ENCODE measurements around the gene EMC6.

EMC6 gene

DNA sequence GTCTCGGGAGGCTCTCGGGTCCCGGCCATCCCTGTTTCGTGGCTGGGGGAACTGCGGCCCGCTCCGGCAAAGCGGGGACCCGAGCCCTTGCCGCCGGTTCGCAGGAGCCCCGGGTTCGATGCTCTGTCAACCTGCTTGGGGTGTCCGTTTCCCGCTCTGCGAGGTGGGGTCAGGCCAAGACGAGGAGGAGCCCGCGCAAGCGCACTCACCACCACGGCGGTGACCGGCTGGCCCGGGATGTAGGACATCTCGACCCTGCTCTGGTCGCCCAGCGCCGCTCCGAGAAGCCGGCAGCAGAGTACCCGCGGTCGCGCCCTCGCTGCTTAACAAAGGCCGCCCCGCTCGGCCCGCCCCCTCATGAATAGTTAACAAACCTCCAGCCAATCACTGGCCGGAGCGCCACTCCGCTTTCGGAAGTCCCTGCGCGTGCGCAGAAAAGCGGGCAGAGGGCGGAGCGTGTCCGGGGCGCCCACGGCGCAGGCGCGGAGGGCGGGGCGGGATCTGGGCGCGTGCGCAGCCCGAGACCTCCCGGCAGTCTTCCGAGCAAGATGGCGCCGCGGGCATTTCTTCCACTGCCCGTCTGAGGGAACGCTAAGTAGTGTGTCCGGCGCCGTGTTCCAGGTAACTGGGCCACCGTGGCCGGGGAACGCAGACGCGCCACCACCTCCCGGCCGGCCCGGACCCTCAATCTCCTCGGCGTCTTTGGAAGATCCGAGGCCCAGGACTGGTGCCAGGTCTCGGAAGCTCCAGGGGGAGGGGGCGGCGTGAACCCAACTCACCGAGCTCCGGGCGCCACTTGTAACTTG lies at the start of gene EMC6, which contains the start of gene TAX1BP3:
TSS of gene EMC6 (plus strand) at position 534 of the 806 bp plus-strand sequence. CDS start 335 bp downstream, outside the sequence.
TSS of gene TAX1BP3 (minus strand) at position 300 of the 806 bp plus-strand sequence. CDS start at position 248, 52 bp downstream.
- ChIA-PET CTCF (interaction anchor here (0.9 to 2.5 kb wide), 4 partner anchors 22 to 178 kb away, joined by 3 to 5 read pairs (median 3); partner anchors contain the start of genes CTNS, NCBP3 and SHPK), POLR2A (no interaction called here)
- TF ChIP-seq, protein P1, sequence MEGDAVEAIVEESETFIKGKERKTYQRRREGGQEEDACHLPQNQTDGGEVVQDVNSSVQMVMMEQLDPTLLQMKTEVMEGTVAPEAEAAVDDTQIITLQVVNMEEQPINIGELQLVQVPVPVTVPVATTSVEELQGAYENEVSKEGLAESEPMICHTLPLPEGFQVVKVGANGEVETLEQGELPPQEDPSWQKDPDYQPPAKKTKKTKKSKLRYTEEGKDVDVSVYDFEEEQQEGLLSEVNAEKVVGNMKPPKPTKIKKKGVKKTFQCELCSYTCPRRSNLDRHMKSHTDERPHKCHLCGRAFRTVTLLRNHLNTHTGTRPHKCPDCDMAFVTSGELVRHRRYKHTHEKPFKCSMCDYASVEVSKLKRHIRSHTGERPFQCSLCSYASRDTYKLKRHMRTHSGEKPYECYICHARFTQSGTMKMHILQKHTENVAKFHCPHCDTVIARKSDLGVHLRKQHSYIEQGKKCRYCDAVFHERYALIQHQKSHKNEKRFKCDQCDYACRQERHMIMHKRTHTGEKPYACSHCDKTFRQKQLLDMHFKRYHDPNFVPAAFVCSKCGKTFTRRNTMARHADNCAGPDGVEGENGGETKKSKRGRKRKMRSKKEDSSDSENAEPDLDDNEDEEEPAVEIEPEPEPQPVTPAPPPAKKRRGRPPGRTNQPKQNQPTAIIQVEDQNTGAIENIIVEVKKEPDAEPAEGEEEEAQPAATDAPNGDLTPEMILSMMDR (IDR thresholded peaks at IDR 0.05; ENCODE audit: control extremely low read depth, extremely low read depth, low read depth, missing control alignments): no peak
- DNase-seq (ENCODE audit: extremely low spot score): peak; percentile 100

GRCh38 chr17:3621146-3621720 lies 47.4 kb upstream of the EMC6 start:
- POLR2A ChIA-PET: interaction anchor here (0.6 kb wide), 1 partner anchor 113 kb away, joined by 19 read pairs; no protein-coding TSS in a partner anchor
- TF ChIP-seq, protein P1 (IDR thresholded peaks at IDR 0.05; ENCODE audit: control extremely low read depth, extremely low read depth, low read depth, missing control alignments): no peak
- no peak for DNase-seq (ENCODE audit: extremely low spot score)
- CTCF ChIA-PET: interaction anchor here (1.0 to 1.5 kb wide), 3 partner anchors 11 to 30 kb away, joined by 3 to 10 read pairs (median 3); no protein-coding TSS in a partner anchor

DNA sequence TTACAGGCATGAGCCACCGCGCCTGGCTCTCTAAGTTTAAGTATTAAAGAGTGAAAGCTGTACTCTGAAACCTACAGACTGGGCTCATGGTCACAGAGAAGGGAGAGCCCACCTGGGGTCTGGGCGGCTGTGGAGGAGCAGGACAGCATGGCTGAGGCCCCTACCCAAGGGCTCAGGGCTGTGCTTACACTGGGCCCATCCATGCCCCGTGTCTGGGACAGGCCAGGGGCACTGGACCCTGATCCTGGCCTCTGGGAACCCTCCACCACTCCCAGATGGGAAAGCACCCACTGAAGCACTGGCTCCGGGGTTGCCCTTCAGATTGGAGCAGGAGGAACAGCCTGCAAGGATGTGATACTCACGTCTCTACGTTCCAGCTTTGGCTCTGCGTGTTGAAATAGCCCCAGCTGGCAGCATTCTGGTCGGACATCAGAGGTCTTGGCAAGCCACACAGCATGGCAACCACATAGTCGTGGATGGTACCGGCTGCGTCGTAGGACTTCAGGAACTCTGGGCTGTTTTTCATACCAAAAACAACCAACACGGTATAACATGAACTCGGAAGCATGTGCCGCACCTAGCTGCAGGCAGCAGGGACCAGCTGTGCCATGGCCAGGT lies 45.5 kb upstream of the EMC6 start:
- CTCF ChIA-PET: interaction anchor here (1.2 to 1.5 kb wide), 3 partner anchors 8 to 64 kb away, joined by 3 to 10 read pairs (median 3); no protein-coding TSS in a partner anchor
- POLR2A ChIA-PET: no interaction called here
- TF ChIP-seq, protein P1 (IDR thresholded peaks at IDR 0.05; ENCODE audit: control extremely low read depth, extremely low read depth, low read depth, missing control alignments): no peak
- DNase-seq (ENCODE audit: extremely low spot score): no peak

DNA sequence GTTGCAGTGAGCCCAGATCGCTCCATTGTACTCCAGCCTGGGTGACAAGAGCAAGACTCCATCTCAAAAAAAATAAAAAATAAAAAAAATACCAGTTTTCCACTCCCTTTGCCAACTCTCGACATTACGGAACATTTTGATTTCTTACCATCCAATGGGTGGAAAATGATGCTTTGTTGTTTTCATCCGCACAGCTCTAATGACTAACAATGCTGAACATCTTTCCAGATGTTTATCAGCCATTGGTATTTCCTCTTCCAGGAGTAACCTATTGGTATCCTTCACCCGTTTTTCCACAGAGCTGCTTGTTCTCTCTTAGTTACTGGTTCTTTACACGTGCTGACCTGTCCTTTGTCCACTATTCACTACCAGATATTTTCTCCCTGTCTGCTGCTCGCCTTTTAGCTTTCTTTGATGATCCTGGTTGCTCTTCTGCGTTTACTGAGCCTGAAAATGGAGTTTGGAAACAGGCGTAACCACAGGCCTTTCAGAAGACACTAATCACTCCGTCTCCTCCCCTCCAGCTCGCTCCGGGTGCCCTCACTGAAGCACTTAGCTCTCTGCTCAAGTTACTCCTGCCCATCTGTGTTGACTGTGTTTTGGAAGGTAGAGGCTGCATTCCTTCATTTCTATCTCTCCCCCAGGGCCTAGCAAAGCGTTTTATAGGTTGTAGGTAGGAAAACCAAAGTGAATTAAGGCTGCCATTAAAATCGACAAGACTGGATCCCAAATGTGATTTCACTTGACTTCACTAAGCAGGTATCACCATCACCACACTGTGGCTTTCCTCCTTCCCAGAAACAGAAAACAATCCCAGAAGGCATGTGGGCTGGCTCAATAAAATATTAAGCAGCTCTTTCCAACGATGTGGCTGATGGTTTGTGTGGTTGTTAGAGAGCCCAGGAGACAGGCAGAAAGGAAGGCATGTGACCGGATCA lies 41.5 kb upstream of the EMC6 start:
- TF ChIP-seq, protein P1 (IDR thresholded peaks at IDR 0.05; ENCODE audit: control extremely low read depth, extremely low read depth, low read depth, missing control alignments): no peak
- ChIA-PET CTCF (interaction anchor here (0.7 to 1.9 kb wide), 4 partner anchors 9 to 25 kb away, joined by 3 to 4 read pairs (median 4); partner anchors contain the start of genes CTNS and SHPK), POLR2A (no interaction called here)
- no peak for DNase-seq (ENCODE audit: extremely low spot score)

DNA sequence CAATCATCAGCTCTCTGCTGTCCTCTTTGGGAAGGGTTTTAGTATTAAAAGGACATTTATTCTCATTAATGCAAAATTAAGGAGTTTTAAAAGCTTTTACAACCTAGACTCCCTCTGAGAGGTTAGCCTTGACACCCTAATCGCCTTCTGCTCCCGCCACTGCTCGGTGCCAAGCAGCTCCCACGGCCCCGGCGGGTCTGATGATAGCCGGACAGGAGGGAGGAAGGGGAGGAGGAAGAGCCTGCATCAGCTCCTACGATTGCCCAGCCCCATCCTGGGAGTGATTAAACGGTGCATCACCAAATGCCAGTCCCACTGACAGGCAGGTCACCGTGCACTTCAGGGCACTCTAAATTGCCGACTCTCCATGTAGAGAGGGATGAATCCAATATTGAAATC lies 40.8 kb upstream of the EMC6 start:
- ChIA-PET POLR2A (no interaction called here), CTCF (interaction anchor here (1.2 to 2.7 kb wide), 3 partner anchors 9 to 26 kb away, joined by 4 to 12 read pairs (median 4); partner anchors contain the start of gene CTNS)
- TF ChIP-seq, protein P1 (IDR thresholded peaks at IDR 0.05; ENCODE audit: control extremely low read depth, extremely low read depth, low read depth, missing control alignments): no peak
- no peak for DNase-seq (ENCODE audit: extremely low spot score)
